BJ (cell line): ENCODE measurements around the gene CACFD1. TPM values are rescaled to one million over a fixed set of nuclear protein-coding genes. Genes with fewer than 3 reads are reported as not detected.

Source experiments
- CTCF ChIA-PET: fragments of 350-600 bp; formaldehyde crosslinking; extraction: SDS; loops from one replicate; lab custom pipeline; 2021; ENCODE audit warnings: antibody characterized with exemption, inconsistent platforms; lab: Yijun Ruan, JAX
- POLR2A ChIA-PET: fragments of 300-600 bp; sonication (Branson Sonifier 250); formaldehyde crosslinking; extraction: SDS; loops from one replicate; lab custom pipeline; 2021; ENCODE audit warnings: antibody characterized with exemption; lab: Charles Lee
- DNase-seq: peaks from one replicate; pipeline ENCODE4 v3.0.0-alpha.2; 2011; ENCODE audit warnings: low read depth
- H3K27me3 ChIP-seq: 2 replicates; pipeline ENCODE4 v1.6.0; 2011; ENCODE audit warnings: low read length; ENCODE audit not compliant: control insufficient read depth, insufficient read depth
- H3K36me3 ChIP-seq: 2 replicates; pipeline ENCODE4 v1.5.1; 2011; ENCODE audit warnings: low read length; ENCODE audit not compliant: control insufficient read depth, insufficient read depth
- H3K4me3 ChIP-seq: 2 replicates; pipeline ENCODE4 v1.5.1; 2011; ENCODE audit warnings: low read depth, mild to moderate bottlenecking, control low read depth, low read length
- polyA plus RNA-seq: library from polyadenylated mRNA; depleted of rRNA; stranded (reverse); fragments of >200 nt; gene quantifications from 2 replicates; pipeline ENCODE4 v1.2.3, GENCODE V29; 2011
- TF ChIP-seq, protein P1 (sequence below): IDR thresholded peaks from 2 replicates; pipeline ENCODE4 v1.5.1; 2011; ENCODE audit warnings: low read depth, mild to moderate bottlenecking, control low read depth, inconsistent platforms, low read length, moderate library complexity; ENCODE audit not compliant: insufficient read depth

Gene CACFD1
- polyA plus RNA-seq, 1 experiment = 19.1 TPM

DNA sequence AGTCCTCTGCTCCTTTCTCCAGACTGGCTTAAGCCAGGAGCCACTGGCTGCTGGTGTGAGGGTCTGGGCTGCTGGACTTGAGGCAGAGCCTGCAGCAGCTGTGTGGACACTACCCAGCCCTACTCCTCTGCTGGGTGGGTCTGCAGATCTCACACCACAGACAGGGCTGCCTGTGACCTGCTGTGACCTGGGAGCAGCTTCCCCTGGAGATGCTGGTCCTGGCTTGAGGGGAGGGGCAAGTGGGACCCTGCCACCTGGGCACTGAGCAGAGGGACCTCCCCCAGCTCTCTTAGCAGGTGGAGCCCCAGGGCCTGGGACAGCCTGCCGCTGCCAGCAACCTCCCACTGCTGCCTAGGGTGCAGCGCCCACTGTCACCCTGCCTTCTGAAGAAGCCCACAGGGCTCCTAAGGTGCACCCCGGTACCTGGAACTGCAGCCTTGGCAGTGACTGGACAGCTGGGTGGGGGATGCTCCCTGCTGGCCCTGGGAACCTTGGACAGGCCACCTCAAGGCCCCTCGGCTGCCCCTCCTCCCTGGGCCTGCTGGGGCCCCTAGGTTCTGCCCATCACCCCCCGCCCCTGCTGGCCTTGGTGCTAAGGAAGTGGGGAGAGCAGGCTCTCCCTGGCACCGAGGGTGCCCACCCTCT lies 9.1 kb downstream of the CACFD1 start:
- CTCF ChIA-PET = no interaction called here
- TF ChIP-seq, protein P1, sequence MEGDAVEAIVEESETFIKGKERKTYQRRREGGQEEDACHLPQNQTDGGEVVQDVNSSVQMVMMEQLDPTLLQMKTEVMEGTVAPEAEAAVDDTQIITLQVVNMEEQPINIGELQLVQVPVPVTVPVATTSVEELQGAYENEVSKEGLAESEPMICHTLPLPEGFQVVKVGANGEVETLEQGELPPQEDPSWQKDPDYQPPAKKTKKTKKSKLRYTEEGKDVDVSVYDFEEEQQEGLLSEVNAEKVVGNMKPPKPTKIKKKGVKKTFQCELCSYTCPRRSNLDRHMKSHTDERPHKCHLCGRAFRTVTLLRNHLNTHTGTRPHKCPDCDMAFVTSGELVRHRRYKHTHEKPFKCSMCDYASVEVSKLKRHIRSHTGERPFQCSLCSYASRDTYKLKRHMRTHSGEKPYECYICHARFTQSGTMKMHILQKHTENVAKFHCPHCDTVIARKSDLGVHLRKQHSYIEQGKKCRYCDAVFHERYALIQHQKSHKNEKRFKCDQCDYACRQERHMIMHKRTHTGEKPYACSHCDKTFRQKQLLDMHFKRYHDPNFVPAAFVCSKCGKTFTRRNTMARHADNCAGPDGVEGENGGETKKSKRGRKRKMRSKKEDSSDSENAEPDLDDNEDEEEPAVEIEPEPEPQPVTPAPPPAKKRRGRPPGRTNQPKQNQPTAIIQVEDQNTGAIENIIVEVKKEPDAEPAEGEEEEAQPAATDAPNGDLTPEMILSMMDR = no peak

DNA sequence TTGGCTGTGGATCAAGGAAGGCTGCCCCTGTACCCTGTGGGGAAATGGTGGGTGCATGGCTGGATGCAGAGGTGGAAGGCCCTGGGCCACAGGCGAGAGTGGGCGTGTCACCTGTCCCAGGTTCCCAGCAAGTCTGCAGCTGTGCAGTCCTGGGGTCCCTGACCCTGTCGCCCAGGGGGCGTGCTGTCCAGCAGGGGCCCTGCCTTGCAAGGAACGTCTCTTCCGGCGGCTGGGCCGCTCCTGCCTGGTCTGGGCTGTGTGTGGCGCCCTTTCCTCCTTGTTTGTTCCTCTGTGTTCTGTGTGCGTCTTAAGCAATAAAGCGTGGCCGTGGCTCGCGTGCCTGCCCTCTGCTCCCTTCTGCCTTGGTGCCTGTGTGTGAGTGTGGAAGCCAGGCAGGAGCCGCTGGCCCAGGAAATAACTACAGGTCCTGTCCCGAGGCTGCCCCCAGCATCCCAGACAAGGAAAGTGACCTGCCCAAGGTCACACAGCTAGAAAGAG lies 10.7 kb downstream of the CACFD1 start:
- Histone ChIP-seq H3K4me3 (no peak overlapping the region), H3K36me3 (peaks cover 7% of the 10 kb centered on the region; the same call in 1 of the 2 replicates), H3K27me3 (no peaks in the 10 kb centered on the region)
- ChIA-PET CTCF (no interaction called here), POLR2A (no interaction called here)
- TF ChIP-seq, protein P1 = no peak
- DNase-seq = no peak

More for the DNA sequence above, 9.1 kb downstream of the CACFD1 start:
- Histone ChIP-seq H3K36me3 (peaks cover 4% of the 10 kb centered on the region; the same call in 1 of the 2 replicates), H3K27me3 (no peaks in the 10 kb centered on the region), H3K4me3 (no peak overlapping the region)
- no peak for DNase-seq
- POLR2A ChIA-PET = no interaction called here

DNA sequence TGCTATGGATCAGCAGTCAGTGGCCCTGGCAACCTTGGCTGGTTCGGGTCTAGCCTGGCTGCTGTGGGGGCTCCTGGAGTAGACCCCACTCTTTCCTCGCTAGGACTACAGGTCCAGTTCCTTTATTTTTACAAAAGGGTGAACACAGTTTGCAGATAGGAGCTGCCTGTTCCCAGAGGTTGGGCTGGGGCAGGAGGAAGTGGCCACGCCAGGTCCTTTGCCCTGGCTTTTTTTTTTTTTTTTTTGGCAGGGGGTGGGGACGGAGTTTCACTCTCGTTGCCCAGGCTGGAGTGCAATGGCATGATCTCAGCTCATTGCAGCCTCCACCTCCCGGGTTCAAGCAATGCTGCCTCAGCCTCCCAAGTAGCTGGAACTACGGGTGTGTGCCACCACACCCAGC lies 11.2 kb downstream of the CACFD1 start:
- Histone ChIP-seq H3K4me3 (no peak overlapping the region), H3K36me3 (peaks cover 8% of the 10 kb centered on the region; the same call in 1 of the 2 replicates), H3K27me3 (no peaks in the 10 kb centered on the region)
- POLR2A ChIA-PET = no interaction called here
- no peak for DNase-seq
- CTCF ChIA-PET = no interaction called here
- TF ChIP-seq, protein P1 = no peak

DNA sequence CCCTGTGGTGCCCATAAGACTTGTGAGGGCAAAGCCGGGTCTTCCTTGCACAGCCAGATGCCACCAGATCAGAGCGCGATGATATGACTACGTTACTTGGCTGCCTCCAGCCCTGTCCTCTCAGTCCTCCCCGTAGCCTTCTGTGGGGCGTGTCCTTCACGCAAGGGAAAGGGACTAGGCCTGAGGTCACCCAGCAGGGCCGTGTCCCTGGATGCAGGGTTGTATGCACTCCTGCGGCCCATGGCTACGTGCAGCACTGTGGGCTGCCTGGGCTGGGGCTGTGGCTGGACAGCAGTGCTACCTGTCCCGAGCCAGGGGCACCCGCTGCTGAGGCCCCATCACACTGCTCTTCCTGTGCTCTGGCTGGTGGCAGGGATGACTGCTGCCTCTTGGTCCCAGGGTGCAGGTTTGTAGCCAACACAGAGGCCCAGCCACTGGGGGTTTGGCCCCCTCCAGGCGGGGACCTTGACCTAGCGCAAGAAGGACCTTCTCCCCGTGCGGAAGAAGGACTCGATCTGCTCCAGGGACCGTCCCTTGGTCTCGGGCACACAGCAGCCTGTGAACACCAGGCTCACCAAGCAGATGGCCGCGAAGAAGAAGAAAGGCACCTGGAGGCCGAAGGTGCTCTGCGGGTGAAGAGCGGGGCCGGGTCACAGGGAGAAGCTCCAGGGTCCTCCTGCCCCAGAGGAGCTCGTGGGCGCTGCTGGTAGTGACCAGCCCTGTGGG lies 11.9 kb downstream of the CACFD1 start:
- TF ChIP-seq, protein P1 = no peak
- H3K36me3 ChIP-seq = peaks cover 8% of the 10 kb centered on the region
- no peak for DNase-seq
- H3K27me3 ChIP-seq = no peaks in the 10 kb centered on the region
- ChIA-PET CTCF (interaction anchor here (0.8 kb wide), 1 partner anchor 12 kb away, joined by 4 read pairs; the partner anchor contains the start of gene CACFD1), POLR2A (no interaction called here)
- H3K4me3 ChIP-seq = no peak overlapping the region

DNA sequence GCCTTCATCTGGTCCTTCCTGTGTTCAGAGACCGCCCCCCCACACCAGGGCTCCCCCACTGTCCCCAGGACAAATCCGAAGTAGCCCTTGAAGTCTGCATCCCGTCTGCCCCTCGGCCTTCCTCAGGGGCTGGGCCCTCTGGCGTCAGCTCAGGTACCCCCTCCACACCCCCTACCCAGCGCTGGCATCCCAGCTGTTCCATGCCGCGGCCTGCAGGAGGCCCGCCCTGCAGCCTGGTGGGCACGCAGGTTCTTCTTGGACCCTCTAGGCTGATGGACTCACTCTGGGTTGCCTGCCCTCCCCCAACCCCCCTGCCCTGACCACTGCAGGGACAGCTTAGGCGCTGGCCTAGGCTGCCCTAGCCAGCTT lies 12.5 kb downstream of the CACFD1 start:
- POLR2A ChIA-PET = no interaction called here
- no peak for DNase-seq
- TF ChIP-seq, protein P1 = no peak
- Histone ChIP-seq H3K27me3 (no peaks in the 10 kb centered on the region), H3K36me3 (peaks cover 8% of the 10 kb centered on the region), H3K4me3 (no peak overlapping the region)
- CTCF ChIA-PET = interaction anchor here (0.8 kb wide), 1 partner anchor 12 kb away, joined by 4 read pairs; the partner anchor contains the start of gene CACFD1
